HepG2 (cell line): ENCODE data around the gene CALM1. TPM values are rescaled to one million over a fixed set of nuclear protein-coding genes. Genes with fewer than 3 reads are reported as not detected.

Experiments used
- AGO2 ChIP-seq: fragments of 200-400 bp; formaldehyde crosslinking; optimal IDR thresholded peaks from 2 replicates; pipeline ENCODE3; 2017; ENCODE audit warnings: mild to moderate bottlenecking, low read depth, low read length, moderate library complexity
- ATF5 ChIP-seq: sonication (generic); formaldehyde crosslinking; IDR thresholded peaks from 2 replicates; pipeline ENCODE4 v1.4.0; 2020; ENCODE audit warnings: mild to moderate bottlenecking, low read depth, missing genetic modification reagents
- CREB3 ChIP-seq: sonication (generic); formaldehyde crosslinking; IDR thresholded peaks from 2 replicates; pipeline ENCODE4 v1.5.0; 2020; ENCODE audit warnings: missing genetic modification reagents
- CSRNP1 ChIP-seq: sonication (generic); formaldehyde crosslinking; IDR thresholded peaks from 2 replicates; pipeline ENCODE4 v1.8.1; 2023; ENCODE audit warnings: mild to moderate bottlenecking, missing genetic modification reagents
- CTCF ChIP-seq: sonication (generic); formaldehyde crosslinking; IDR thresholded peaks from 2 replicates; pipeline ENCODE4 v1.5.0; 2020; ENCODE audit warnings: mild to moderate bottlenecking, missing genetic modification reagents, moderate library complexity
- FOXP1 ChIP-seq, 2 experiments: fragments of 450-650 bp in 1 of 2; IDR thresholded peaks; 2 replicates each; pipeline ENCODE4 v1.6.1; 2017 to 2018; ENCODE audit warnings: antibody characterized with exemption in 1 of 2
- NFIB ChIP-seq: sonication (generic); formaldehyde crosslinking; IDR thresholded peaks from 2 replicates; pipeline ENCODE4 v1.9.0; 2021; ENCODE audit warnings: missing genetic modification reagents, mild to moderate bottlenecking, borderline replicate concordance
- NR1H2 ChIP-seq: sonication (generic); formaldehyde crosslinking; IDR thresholded peaks from 2 replicates; pipeline ENCODE4 v1.8.1; 2022; ENCODE audit warnings: low read depth, missing genetic modification reagents, borderline replicate concordance
- NR2C2 ChIP-seq: sonication (generic); formaldehyde crosslinking; IDR thresholded peaks from 2 replicates; pipeline ENCODE4 v1.4.0; 2020; ENCODE audit warnings: missing genetic modification reagents, mild to moderate bottlenecking, moderate library complexity, borderline replicate concordance
- NR2F1 ChIP-seq, 2 experiments: fragments of 450-650 bp in 1 of 2; formaldehyde crosslinking in 1 of 2; IDR thresholded peaks; 2 replicates each; pipeline versions ENCODE4 v1.5.0 to v1.6.1; 2016 to 2020; ENCODE audit warnings: mild to moderate bottlenecking in 1 of 2, missing compliant biosample characterization in 1 of 2, missing genetic modification reagents in 1 of 2, moderate library complexity in 1 of 2
- PAX8 ChIP-seq: sonication (generic); formaldehyde crosslinking; IDR thresholded peaks from 2 replicates; pipeline ENCODE4 v1.8.0; 2022; ENCODE audit warnings: mild to moderate bottlenecking, missing genetic modification reagents, borderline replicate concordance
- SPEN ChIP-seq: sonication (generic); formaldehyde crosslinking; IDR thresholded peaks from 2 replicates; pipeline ENCODE4 v1.5.1; 2020; ENCODE audit warnings: low read depth, mild to moderate bottlenecking, missing genetic modification reagents
- TGIF2 ChIP-seq: IDR thresholded peaks from 2 replicates; pipeline ENCODE4 v1.6.1; 2016; ENCODE audit warnings: control low read depth, missing compliant biosample characterization
- TRAFD1 ChIP-seq: sonication (generic); formaldehyde crosslinking; IDR thresholded peaks from 2 replicates; pipeline ENCODE4 v1.5.1; 2020; ENCODE audit warnings: missing genetic modification reagents, mild to moderate bottlenecking, borderline replicate concordance
- ZNF234 ChIP-seq: sonication (generic); formaldehyde crosslinking; conservative IDR thresholded peaks from 2 replicates; pipeline ENCODE4 v1.5.1; 2020; ENCODE audit warnings: mild to moderate bottlenecking, missing genetic modification reagents
- ZNF33A ChIP-seq: sonication (generic); formaldehyde crosslinking; IDR thresholded peaks from 2 replicates; pipeline ENCODE4 v1.5.1; 2020; ENCODE audit warnings: missing genetic modification reagents, mild to moderate bottlenecking, moderate library complexity, borderline replicate concordance
- ZNF570 ChIP-seq: sonication (generic); formaldehyde crosslinking; IDR thresholded peaks from 2 replicates; pipeline ENCODE4 v1.4.0; 2020; ENCODE audit warnings: mild to moderate bottlenecking, missing genetic modification reagents, borderline replicate concordance
- ZNF800 ChIP-seq: sonication (generic); formaldehyde crosslinking; IDR thresholded peaks from 2 replicates; pipeline ENCODE4 v1.4.0; 2020; ENCODE audit warnings: missing genetic modification reagents
- polyA plus RNA-seq, 8 experiments: library from polyadenylated mRNA; depleted of rRNA in 3 of 8; stranded (reverse) in 7 of 8; unstranded in 1 of 8; fragments of >200 nt; fragmentation: Illumina TruSeq in 4 of 8; extraction: Trizol in 4 of 8; gene quantifications; 2 replicates each; pipeline versions ENCODE4 v1.2.1 to v1.2.3, GENCODE V29; 2011 to 2016; ENCODE audit warnings: low read depth in 4 of 8, missing spikeins in 1 of 8, mixed read lengths in 1 of 8; ENCODE audit not compliant: insufficient read depth in 1 of 8
- total RNA-seq, 5 experiments: library from RNA; depleted of rRNA; stranded (reverse); fragments of >200 nt; fragmentation: Illumina TruSeq; extraction: Trizol; gene quantifications; 2 replicates each; pipeline ENCODE4 v1.2.3, GENCODE V29; 2016; ENCODE audit warnings: low read depth in 1 of 5

CALM1 gene
- total and polyA plus RNA-seq, 2 of the 13 experiments (the other 11 are each of a cell fraction or from before 2014, with no cell fraction given), result 110 to 238 TPM

GRCh38 chr14:90383126-90383730 lies 13.6 kb upstream of the CALM1 start (continued):
- no peak for TF ChIP-seq ATF5 (CRISPR knock-in tag)
- no peak for TF ChIP-seq ZNF234 (CRISPR knock-in tag)
- peak; percentile 84 for TF ChIP-seq SPEN (CRISPR knock-in tag)
- TF ChIP-seq NR1H2 (CRISPR knock-in tag), result no peak
- TF ChIP-seq NR2F1 (CRISPR knock-in tag; IDR thresholded peaks at IDR 0.05), result no peak
- TF ChIP-seq CREB3 (CRISPR knock-in tag), result no peak
- TF ChIP-seq CSRNP1, result peak; percentile 94
- TF ChIP-seq FOXP1 (IDR thresholded peaks at IDR 0.05), result no peak
- peak; percentile 55 for TF ChIP-seq FOXP1 (CRISPR knock-in tag; IDR thresholded peaks at IDR 0.05)
- peak; percentile 53 for TF ChIP-seq CTCF (CRISPR knock-in tag)
- peak; percentile 84 for TF ChIP-seq NR2C2
- TF ChIP-seq TRAFD1 (CRISPR knock-in tag), result 0 out of 2 replicates have a peak, but pooled peaks have one; percentile 9
- no peak for TF ChIP-seq AGO2
- TF ChIP-seq ZNF800 (CRISPR knock-in tag), result no peak; the same call in 1 of the 2 replicates
- peak; percentile 90 for TF ChIP-seq TGIF2 (CRISPR knock-in tag)
- peak; percentile 67; the same call in 1 of the 2 replicates for TF ChIP-seq PAX8
- no peak for TF ChIP-seq ZNF33A
- TF ChIP-seq ZNF570 (CRISPR knock-in tag), result no peak; the same call in 1 of the 2 replicates
- TF ChIP-seq NFIB (CRISPR knock-in tag), result no peak
